Ishikawa (cell line): ENCODE measurements around the gene CNOT2.

Source experiments
- CEBPB ChIP-seq: IDR thresholded peaks from 2 replicates; pipeline ENCODE4 v1.6.1; 2012
- CREB1 ChIP-seq: IDR thresholded peaks from 2 replicates; pipeline ENCODE4 v1.6.1; 2012; ENCODE audit warnings: low read depth
- EGR1 ChIP-seq: IDR thresholded peaks from 2 replicates; pipeline ENCODE4 v1.6.1; 2012
- EP300 ChIP-seq: IDR thresholded peaks from 2 replicates; pipeline ENCODE4 v1.6.1; 2012; ENCODE audit warnings: borderline replicate concordance
- FOXM1 ChIP-seq: IDR thresholded peaks from 2 replicates; pipeline ENCODE4 v1.6.1; 2012; ENCODE audit warnings: low read depth, borderline replicate concordance
- NFIC ChIP-seq: IDR thresholded peaks from 2 replicates; pipeline ENCODE4 v1.6.1; 2012
- RAD21 ChIP-seq: IDR thresholded peaks from 2 replicates; pipeline ENCODE4 v1.6.1; 2012; ENCODE audit warnings: low read depth
- REST ChIP-seq: IDR thresholded peaks from 2 replicates; pipeline ENCODE4 v1.6.1; 2012; ENCODE audit warnings: low read depth, mild to moderate bottlenecking
- TAF1 ChIP-seq: IDR thresholded peaks from 2 replicates; pipeline ENCODE4 v1.6.1; 2012; ENCODE audit warnings: low read depth, mild to moderate bottlenecking
- TCF12 ChIP-seq: IDR thresholded peaks from 2 replicates; pipeline ENCODE4 v1.6.1; 2012; ENCODE audit warnings: low read depth
- TEAD4 ChIP-seq: IDR thresholded peaks from 2 replicates; pipeline ENCODE4 v1.6.1; 2012
- USF1 ChIP-seq: IDR thresholded peaks from 2 replicates; pipeline ENCODE4 v1.6.1; 2012
- YY1 ChIP-seq: IDR thresholded peaks from 2 replicates; pipeline ENCODE4 v1.6.1; 2012; ENCODE audit warnings: low read depth
- ZBTB7A ChIP-seq: IDR thresholded peaks from 2 replicates; pipeline ENCODE4 v1.6.1; 2012; ENCODE audit warnings: low read depth
- TF ChIP-seq, protein P1 (sequence below): IDR thresholded peaks from 2 replicates; pipeline ENCODE4 v1.6.1; 2012

Gene CNOT2

GRCh38 chr12:70241845-70242244, 1.4 kb upstream of the CNOT2 start:
- TF ChIP-seq EGR1 = no peak
- no peak for TF ChIP-seq RAD21
- no peak for TF ChIP-seq TCF12
- TF ChIP-seq CEBPB = no peak
- no peak for TF ChIP-seq REST
- no peak for TF ChIP-seq NFIC
- no peak for TF ChIP-seq FOXM1
- no peak for TF ChIP-seq TAF1
- no peak for TF ChIP-seq CREB1
- TF ChIP-seq ZBTB7A = no peak

DNA sequence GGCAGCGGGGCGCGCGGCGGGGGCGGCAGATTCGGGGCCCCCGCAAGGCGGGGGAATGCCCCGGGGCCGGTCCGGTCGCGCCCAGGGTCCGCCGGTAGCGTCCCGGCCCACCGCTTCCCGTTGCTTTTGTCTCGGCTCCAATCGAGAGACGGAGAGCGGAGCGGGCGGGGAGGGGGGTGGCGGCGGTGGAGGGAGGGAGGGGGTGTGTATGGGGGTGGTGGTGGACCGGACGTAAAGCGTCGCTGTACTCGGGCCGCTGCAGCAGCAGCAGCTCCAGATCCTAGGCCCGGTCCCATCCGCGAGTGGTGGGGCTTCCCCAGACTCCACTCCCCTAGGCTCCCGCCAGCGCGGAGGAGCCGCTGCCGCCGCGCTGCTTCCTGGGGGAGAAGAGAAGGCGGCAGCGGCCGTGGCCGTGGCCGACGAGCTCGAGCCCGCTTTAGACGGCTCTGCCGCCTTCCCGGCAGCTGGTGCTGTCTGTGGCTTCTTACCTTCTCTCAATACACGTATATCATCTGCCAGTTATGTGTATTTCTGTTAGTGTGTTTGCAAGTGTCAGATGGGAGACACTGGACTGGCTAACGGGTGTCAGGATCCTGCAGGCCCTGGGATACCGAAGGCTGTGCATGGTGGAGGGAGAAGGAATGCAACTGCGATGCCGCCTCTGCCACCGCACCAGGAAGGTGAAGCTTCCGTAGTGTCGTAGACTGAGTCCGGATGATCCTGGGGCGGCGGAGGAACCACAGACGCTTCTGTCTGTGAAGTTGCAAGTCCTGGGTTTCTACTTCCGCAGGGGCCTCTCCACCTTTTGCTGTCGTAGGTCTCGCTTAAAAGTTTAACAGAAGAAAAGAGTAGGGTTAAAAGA, 508 bp downstream of the CNOT2 start:
- TF ChIP-seq ZBTB7A = no peak; the same call in 1 of the 2 replicates
- no peak for TF ChIP-seq RAD21
- TF ChIP-seq EGR1 = no peak
- no peak for TF ChIP-seq USF1
- TF ChIP-seq TAF1 = 0 out of 2 replicates have a peak, but pooled peaks have one; percentile 27

GRCh38 chr12:70244409-70244808, 1.2 kb downstream of the CNOT2 start:
- no peak for TF ChIP-seq EP300
- TF ChIP-seq TAF1 = 0 out of 2 replicates have a peak, but pooled peaks have one; percentile 5
- TF ChIP-seq FOXM1 = 0 out of 2 replicates have a peak, but pooled peaks have one; percentile 21

DNA sequence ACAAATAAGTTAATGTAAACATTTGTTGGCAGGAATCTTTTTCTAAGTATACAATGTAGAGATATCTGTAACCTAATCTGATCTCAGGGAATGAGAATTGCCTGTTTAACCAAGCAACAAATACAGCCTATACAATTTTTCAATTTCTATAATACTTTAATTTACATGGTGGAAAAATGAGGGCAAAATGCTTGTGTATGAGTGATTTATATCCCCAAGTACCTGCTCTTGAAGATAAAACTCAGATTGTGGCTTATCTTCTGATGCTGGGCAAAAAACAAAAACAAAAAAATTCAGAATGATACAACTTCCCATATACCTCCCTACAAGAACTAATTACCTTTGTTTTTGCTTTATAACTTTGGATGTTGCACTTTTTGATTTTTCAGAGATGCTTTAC, 2.2 kb downstream of the CNOT2 start:
- TF ChIP-seq REST = no peak
- no peak for TF ChIP-seq TEAD4

DNA sequence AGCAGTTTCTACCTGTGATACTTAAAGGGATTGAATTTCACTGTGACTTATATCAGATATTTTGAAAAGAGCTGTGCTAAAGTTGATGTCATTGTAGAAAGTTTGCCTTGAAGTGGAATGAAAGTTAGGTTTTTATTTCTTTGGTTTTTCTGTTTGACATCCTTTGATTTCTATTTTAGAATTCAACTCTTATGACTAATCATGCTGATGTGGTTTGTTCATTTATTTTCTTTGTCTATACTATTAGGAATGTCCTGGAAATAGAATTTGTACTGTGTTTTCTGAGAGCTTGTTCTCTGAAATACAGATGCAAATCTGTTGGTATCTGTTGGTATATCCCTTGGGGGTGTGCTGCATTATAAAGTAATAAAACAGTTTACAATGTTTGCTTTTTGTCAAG, 3.3 kb downstream of the CNOT2 start:
- TF ChIP-seq CREB1 = no peak
- no peak for TF ChIP-seq EGR1
- TF ChIP-seq YY1 = no peak
- TF ChIP-seq NFIC = no peak
- TF ChIP-seq, protein P1, sequence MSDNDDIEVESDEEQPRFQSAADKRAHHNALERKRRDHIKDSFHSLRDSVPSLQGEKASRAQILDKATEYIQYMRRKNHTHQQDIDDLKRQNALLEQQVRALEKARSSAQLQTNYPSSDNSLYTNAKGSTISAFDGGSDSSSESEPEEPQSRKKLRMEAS = no peak
- no peak for TF ChIP-seq TCF12
- TF ChIP-seq EP300 = no peak
- no peak for TF ChIP-seq TAF1
- no peak for TF ChIP-seq REST
- TF ChIP-seq TEAD4 = no peak
- TF ChIP-seq USF1 = no peak
- TF ChIP-seq FOXM1 = no peak
- TF ChIP-seq RAD21 = no peak
- no peak for TF ChIP-seq CEBPB
- TF ChIP-seq ZBTB7A = no peak
